ENCODE results near the gene SRPK2.

Gene SRPK2

DNA sequence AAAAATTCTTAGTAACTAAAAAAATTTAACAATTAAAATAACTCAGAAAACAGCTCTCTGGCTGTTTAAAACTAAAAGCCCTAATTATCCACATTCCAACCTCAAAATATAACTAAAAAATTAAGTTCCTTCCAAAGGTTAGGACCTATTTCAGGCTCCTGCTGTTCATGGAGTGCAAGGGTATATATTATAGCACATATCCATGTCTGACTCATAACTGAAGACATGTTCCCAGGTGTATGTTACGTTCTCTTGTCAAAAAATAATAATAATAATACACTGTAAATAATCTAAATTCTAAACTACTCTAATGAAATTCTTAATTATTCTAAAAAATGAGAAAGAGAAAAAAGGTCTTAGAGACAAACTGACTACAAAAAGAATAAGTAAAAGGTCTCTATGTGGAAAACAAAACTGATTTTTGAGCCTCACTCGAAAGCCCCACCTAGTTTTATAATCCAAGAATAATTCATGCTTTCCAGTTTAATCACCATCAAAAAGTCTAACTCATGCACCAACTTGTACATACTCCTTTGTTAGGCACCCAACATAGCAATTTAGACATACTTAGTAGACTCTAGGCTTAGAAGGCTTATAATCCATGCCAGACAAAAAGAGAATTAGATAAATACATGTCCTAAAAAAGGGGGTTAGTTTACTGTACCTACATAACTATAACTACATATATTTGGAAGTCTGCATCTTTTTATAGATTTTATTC lies 203.3 kb downstream of the SRPK2 start:
- intact Hi-C loops (cut with DNase I) = no loop called here
- DNase-seq = no peak

- intact Hi-C loops (cut with DNase I) = no loop called here
These were observed 208.7 kb downstream of the SRPK2 start for GRCh38 chr7:105180002-105180401.

DNA sequence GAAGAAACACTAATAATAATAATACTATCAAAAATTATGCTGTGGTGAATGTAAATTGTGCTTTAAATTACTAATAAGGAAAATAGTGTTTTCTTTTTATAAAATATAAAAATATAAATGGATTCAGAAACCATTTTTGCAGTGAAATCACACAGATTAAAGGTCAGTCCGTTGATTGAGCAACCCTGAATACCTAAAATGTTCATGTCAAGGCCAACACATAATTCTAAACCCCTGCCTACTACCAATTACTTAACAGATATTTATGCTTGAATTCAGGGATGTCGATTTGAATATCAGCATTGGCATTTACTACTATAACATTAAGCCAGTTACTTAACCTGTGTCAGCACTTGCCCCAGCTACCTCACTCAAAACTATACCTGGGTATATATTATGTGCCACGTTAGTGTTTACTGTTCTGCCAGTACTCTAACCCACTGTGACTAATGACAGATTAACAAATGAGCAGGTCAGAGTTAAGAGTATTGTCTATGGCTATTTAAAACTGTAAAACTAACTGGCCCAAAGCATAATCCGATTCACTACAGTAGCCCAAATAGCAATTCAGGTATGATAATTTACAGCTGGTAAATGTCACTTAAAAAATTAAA lies 209.7 kb downstream of the SRPK2 start:
- intact Hi-C loops (cut with DNase I) = no loop called here
- DNase-seq = no peak

More at GRCh38 chr7:105180002-105180401, 208.7 kb downstream of the SRPK2 start:
- no peak for DNase-seq

DNA sequence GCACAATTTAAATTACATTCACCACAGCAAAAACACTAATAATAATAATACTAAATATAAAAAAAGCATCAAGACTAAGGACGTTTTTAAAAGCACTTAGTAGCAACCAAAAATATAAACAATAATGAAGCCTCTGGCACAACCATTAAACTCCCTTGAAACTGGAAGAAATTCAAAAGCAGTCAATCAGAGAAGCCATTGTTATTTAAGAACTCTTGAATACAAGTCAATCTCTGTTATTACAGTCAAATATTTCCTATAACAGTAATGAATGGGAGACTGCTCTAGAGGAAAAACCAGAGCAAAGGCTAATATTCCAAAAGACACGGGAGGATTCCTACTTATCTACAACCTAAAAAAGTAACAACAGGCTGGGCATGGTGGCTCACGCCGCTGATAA lies 210.5 kb downstream of the SRPK2 start:
- no peak for DNase-seq
- intact Hi-C loops (cut with DNase I) = no loop called here

DNA sequence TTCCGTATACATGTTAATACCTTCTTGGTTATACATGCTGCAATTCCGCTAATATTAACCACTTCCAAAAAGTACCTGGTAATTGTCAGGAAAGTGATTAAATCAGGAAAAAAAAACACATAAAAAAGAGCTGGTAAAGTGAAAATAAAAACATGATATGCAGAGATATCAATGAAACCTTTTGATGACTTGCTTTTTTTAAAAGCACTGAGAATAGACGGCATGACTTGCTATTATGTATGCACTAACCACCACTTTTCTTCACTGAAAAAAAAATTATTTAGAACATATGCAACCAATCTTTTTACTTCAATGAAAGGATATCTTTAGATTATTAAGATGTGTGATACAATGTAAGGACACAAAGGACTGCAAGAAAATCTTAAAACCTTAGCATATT lies 211.7 kb downstream of the SRPK2 start:
- intact Hi-C loops (cut with DNase I) = no loop called here
- no peak for DNase-seq

GRCh38 chr7:105173586-105173985 lies 215.1 kb downstream of the SRPK2 start:
- intact Hi-C loops (cut with DNase I) = no loop called here
- DNase-seq = no peak

DNA sequence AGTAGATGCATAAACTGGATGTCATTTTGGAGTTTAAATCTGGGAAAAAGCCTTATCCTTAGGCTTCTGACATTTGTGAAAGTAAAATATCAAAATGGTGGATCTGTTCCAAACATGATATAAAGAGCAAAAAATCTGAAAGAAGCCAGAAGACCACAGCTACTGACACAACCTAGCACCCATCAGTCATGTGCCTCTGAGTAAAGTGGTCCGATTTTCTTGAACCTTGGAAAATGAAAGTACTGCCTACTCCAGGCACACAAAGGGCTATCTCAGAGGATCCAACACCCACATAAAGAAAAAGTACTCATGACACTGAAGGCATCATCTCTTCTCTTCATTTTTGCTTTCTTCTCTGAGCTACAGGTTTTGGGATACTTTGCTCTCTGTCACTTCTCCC lies 224.0 kb downstream of the SRPK2 start:
- intact Hi-C loops (cut with DNase I) = no loop called here
- DNase-seq = no peak

GRCh38 chr7:105163718-105164117 lies 225.0 kb downstream of the SRPK2 start:
- intact Hi-C loops (cut with DNase I) = no loop called here
- no peak for DNase-seq

DNA sequence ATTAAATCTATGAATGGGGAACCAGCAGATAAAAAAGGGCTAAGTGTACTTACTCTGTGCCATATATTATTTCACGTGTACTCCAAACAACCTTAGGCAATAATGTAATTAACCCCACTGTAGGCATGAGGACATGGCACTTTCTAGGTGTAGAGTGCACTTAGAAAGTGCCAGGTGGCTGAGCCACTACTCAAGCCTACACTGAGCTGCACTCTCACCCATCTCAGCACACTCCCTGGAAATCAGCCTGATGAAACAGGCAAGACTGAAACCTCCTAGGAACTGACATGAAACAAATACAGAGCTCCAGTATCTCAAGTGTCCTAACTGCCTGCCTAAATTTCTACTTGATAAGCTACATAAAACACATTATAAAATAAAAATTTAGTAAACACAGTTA lies 227.4 kb downstream of the SRPK2 start:
- intact Hi-C loops (cut with DNase I) = no loop called here
- no peak for DNase-seq

- no peak for DNase-seq
- intact Hi-C loops (cut with DNase I) = no loop called here
These were observed 231.4 kb downstream of the SRPK2 start for GRCh38 chr7:105157278-105157677.

DNA sequence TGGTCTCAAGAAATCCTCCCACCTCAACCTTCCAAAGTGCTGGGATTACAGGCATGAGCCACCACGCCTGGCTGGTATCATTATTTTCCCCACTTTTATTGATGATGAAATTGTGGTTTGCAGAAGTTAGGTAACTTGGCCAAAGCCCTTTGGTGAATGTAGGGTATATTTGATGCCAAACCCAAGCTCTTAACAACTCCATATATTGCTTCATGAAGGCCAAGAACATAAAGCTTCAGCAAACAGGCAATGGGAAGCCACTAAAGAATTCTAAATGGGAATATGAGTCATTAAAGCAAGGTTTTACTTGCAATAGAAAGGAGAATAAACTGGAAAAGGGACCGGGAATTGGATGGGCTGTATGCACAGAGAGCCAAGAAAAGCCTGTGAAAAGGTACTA lies 232.0 kb downstream of the SRPK2 start:
- intact Hi-C loops (cut with DNase I) = no loop called here
- no peak for DNase-seq

DNA sequence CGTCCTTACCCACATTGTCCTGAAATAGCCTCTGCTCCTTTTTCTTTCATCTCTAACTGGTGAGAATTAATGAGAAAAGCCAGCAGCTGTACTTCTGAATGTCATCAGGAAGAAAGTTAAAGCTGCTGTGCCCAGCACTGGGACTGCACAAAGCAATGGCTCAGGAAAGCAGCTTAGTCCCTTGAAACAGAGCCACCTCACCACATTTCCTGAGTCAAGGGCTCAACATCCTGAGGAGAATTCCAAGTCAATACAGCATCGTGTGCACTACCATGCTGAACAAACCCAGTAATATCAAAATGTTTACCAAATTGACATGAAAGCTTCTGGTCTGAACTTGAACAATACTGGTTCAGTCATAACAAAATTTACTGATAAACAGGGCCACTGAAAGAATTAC lies 234.6 kb downstream of the SRPK2 start:
- intact Hi-C loops (cut with DNase I) = loop anchor here (5.0 kb wide), 1 partner anchor 183 kb away; no protein-coding TSS in a partner anchor
- no peak for DNase-seq

DNA sequence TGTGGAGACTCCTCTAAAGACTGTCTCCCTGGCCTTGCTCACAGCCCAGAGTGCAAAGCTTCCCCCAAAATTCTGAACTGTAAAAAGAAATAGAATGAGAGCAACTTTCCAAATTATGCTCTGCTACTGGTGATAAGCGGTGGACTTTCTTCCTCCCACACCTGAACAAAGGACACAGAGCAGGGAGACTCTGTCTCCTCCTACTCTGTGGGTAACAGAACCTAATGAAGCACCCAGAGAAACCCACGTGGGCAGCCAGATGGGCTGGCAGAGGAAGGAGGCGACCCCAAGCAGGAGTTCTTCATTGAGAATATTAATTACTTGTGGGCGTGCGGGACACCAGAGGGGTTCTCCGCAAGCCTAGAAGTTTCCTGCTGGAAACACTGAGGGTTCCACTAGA lies 235.2 kb downstream of the SRPK2 start:
- intact Hi-C loops (cut with DNase I) = loop anchor here (5.0 kb wide), 1 partner anchor 184 kb away; no protein-coding TSS in a partner anchor
- no peak for DNase-seq

DNA sequence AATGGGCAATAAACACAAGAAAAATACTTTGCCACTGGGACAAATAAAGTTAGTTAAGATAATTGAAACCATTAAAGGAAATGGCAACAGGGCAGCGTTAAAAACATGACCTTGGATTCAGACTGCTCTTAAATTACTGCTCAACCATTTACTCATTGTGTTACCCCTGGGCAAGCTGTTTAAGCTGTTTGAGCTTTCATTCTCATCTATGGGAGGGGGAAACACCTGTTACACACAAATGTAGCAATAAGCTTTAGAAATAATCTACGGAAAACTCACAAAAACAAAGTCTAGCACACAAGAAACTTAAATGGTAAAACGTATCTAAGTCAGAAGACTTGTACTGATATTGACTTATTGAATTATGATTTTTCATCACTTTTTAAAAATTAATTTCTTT lies 237.6 kb downstream of the SRPK2 start:
- intact Hi-C loops (cut with DNase I) = loop anchor here (5.0 kb wide), 1 partner anchor 186 kb away; no protein-coding TSS in a partner anchor
- DNase-seq = no peak

GRCh38 chr7:105149827-105150226 lies 238.9 kb downstream of the SRPK2 start:
- DNase-seq = no peak
- intact Hi-C loops (cut with DNase I) = loop anchor here (5.0 kb wide), 1 partner anchor 187 kb away; no protein-coding TSS in a partner anchor

GRCh38 chr7:105141068-105141467 lies 247.7 kb downstream of the SRPK2 start:
- DNase-seq = peak in 10 of 42 donors; percentile 25 to 67 (median 32)
- intact Hi-C loops (cut with DNase I) = no loop called here

DNA sequence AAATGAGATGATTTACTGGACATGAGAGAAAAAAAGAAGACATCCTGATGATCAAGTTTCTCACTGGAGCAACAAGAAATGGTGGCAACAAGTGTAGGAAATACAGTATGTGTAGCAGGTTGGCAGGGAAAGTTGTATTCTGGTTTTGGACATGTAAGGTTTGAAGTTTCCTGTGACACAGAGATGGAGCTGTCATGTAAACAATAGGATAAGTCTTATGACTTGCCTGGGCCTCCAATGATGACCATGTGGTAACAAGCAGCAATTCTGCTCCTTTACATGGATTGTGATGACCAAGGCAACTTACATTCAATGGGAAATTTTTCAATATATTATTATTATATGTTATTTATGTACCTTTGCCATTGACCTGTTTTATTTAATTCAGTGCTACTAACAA lies 249.3 kb downstream of the SRPK2 start:
- DNase-seq = no peak
- intact Hi-C loops (cut with DNase I) = no loop called here

DNA sequence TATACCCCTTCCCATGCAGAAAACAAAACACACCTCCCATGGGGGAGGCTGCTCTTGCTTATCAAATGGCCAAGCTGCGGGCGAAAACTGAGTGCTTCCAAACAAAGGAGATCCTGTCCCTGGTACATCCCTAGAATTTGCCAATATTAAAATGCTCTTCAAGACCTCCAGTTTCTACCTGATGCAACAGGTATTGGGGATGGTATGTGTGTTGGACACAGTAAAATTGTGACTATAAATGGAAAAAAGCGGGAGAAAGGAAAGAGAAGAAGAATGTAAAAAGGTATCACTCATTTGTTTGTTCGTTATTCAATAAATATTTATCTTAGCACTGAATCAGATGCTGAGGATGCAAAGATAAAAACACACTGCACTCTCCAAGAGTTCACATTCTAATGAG lies 250.8 kb downstream of the SRPK2 start:
- intact Hi-C loops (cut with DNase I) = no loop called here
- no peak for DNase-seq

DNA sequence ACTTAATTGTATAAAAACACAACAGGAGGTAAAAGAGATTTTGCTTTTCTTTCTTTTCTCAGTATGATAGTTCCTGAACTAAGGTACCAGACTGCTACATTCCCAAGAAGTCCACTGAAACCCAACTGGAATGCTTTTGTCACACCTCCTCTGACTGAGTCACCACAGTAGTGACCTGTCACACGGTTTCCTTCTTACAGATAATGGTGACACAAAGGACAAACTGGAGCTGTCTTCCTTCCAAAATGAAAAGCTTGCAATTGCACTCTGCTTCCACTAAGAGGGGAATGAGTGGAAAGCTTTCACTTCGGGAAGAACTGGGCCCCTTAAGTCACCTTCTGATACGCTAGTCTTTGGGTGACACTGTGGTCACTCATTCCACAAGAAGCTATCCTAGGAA lies 252.5 kb downstream of the SRPK2 start:
- intact Hi-C loops (cut with DNase I) = no loop called here
- no peak for DNase-seq

GRCh38 chr7:105133986-105134655 lies 254.6 kb downstream of the SRPK2 start:
- intact Hi-C loops (cut with DNase I) = no loop called here
- no peak for DNase-seq

Measured in head of caudate nucleus (tissue), 42 donors.